Suprapubic skin (tissue), 3 donors: ENCODE results near the gene TRAPPC10.

Source experiments
- POLR2A ChIP-seq, 2 donors: fragments of 450-650 bp; IDR thresholded peaks; one replicate each; pipeline ENCODE4 v1.6.1; 2017; ENCODE audit warnings: antibody characterized with exemption in 2 of 2, mild to moderate bottlenecking in 2 of 2, moderate library complexity in 2 of 2
- TF ChIP-seq, protein P1 (sequence below), 2 donors: fragments of 200-600 bp in 1 of 2; fragments of 450-650 bp in 1 of 2; sonication (generic) in 1 of 2; IDR thresholded peaks; one replicate each; pipeline ENCODE4 v1.5.1; 2016 to 2019; ENCODE audit warnings: antibody characterized with exemption in 2 of 2, mild to moderate bottlenecking in 1 of 2, moderate library complexity in 1 of 2

DNA sequence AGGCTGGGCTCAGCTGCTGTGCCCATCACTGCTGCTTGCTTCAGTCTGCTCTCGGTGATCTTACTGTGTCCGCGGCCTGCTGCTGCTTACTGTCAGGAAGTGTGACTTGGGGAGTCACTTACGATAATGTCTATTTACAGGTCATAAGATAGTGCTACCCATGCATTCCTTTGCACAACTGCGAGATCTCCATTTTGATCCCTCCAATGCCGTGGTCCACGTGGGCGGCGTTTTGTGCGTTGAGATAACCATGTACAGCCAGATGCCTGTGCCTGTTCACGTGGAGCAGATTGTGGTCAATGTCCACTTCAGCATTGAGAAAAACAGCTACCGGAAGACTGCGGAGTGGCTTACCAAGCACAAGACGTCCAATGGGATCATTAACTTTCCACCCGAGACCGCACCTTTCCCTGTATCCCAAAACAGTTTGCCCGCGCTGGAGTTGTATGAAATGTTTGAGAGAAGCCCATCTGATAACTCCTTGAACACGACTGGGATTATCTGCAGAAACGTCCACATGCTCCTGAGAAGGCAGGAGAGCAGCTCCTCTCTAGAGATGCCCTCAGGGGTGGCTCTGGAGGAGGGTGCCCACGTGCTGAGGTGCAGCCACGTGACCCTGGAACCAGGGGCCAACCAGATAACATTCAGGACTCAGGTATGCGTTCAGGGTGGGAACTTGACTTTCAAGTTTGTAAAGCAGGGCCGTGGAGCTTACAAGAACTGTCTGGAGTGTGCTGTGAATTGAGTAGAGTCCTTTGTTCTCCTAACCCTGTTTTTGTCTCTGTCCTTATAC lies 70.7 kb downstream of the TRAPPC10 start:
- TF ChIP-seq POLR2A (IDR thresholded peaks at IDR 0.05) = no peak
- TF ChIP-seq, protein P1, sequence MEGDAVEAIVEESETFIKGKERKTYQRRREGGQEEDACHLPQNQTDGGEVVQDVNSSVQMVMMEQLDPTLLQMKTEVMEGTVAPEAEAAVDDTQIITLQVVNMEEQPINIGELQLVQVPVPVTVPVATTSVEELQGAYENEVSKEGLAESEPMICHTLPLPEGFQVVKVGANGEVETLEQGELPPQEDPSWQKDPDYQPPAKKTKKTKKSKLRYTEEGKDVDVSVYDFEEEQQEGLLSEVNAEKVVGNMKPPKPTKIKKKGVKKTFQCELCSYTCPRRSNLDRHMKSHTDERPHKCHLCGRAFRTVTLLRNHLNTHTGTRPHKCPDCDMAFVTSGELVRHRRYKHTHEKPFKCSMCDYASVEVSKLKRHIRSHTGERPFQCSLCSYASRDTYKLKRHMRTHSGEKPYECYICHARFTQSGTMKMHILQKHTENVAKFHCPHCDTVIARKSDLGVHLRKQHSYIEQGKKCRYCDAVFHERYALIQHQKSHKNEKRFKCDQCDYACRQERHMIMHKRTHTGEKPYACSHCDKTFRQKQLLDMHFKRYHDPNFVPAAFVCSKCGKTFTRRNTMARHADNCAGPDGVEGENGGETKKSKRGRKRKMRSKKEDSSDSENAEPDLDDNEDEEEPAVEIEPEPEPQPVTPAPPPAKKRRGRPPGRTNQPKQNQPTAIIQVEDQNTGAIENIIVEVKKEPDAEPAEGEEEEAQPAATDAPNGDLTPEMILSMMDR (IDR thresholded peaks at IDR 0.05) = no peak
